ENCODE data around the gene PNLIPRP2.

Gene PNLIPRP2

DNA sequence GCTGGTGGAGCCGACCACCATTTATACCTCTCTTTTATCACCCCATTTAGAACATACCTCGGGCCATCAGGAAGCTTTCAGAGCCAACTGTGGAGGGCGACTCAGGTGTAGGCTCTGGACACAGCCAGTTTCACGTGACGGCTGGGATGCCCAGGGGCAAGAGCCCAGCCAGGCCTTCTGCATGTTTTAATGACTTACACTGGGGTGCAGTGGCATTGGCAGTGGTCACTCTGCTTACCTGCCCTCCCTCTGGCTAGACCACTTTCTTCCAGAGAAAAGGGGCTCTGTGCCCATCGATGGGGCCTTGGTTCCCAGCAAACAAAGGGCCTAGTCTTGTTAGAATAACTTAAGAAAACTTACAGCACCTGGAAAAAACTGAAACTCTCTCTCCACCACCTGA lies 50.0 kb downstream of the PNLIPRP2 start:
- CTCF ChIA-PET: interaction anchor here (0.8 to 3.5 kb wide), 3 partner anchors 11 to 497 kb away, joined by 5 to 18 read pairs (median 5); no protein-coding TSS in a partner anchor

DNA sequence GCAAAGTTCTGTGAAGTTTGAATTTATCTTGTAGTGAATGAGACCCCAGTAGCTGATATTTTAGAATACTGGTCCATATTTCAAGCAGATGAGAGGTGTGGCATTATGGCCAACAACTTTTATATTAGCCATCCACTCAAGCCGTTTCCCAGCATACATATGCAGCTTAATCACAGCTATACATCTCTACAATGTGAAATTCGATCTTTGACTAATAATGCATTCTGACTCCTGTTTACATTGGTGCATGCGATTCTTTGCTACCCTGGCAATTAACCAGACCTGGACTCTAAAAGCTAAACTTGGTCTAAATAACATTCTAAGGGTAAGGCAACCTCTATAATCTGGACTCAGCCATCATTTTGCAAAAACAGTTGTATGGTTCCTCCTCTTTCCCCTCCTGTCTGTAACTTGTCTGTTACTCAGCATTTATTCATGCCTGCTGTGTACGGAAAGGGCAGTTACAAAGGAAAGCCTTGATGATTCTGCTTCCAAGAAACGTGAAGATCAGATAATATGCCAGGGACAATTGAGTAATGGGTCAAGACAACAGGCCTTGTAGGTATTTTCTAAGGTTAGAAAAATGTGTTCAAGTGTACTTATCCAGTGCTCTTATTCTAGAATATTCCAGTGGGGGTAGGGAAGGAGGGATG lies 50.6 kb downstream of the PNLIPRP2 start:
- no peaks in the 10 kb centered on the region for H3K9me3 ChIP-seq (ENCODE audit: control insufficient read depth, insufficient read depth, low read depth, low read length)
- no peak overlapping the region for H3K4me3 ChIP-seq (ENCODE audit: low read depth, low read length)
- no peak overlapping the region for H3K27ac ChIP-seq (ENCODE audit: extremely low read depth, low read depth, low read length)
- ChIA-PET POLR2A (no interaction called here), CTCF (interaction anchor here (0.8 to 3.5 kb wide), 4 partner anchors 11 to 504 kb away, joined by 3 to 18 read pairs (median 6); no protein-coding TSS in a partner anchor)
- peaks cover 0 to 40% of the 10 kb centered on the region in 2 experiments; a peak in 1 of 3 replicates for H3K36me3 ChIP-seq (ENCODE audit: control insufficient read depth in 2 of 2, insufficient read depth in 1 of 2, low read length in 2 of 2)
- peaks cover 3% of the 10 kb centered on the region; the same call in 1 of the 2 replicates for H3K4me1 ChIP-seq (ENCODE audit: control insufficient read depth, insufficient read depth, low read length)
- 0 out of 2 replicates have a peak, but pooled peaks have one; percentile 56 for TF ChIP-seq ZNF2 (tag by site-specific recombination; IDR thresholded peaks at IDR 0.05)
- no peak for TF ChIP-seq ZNF791 (tag by site-specific recombination; IDR thresholded peaks at IDR 0.05)
- TF ChIP-seq MYNN (tag by site-specific recombination; IDR thresholded peaks at IDR 0.05; ENCODE audit: borderline replicate concordance): no peak
- TF ChIP-seq ZNF843 (tag by site-specific recombination; IDR thresholded peaks at IDR 0.05): no peak
- no peak for TF ChIP-seq ZNF391 (tag by site-specific recombination; IDR thresholded peaks at IDR 0.05; ENCODE audit: borderline replicate concordance, low read depth)
- TF ChIP-seq, protein P1, sequence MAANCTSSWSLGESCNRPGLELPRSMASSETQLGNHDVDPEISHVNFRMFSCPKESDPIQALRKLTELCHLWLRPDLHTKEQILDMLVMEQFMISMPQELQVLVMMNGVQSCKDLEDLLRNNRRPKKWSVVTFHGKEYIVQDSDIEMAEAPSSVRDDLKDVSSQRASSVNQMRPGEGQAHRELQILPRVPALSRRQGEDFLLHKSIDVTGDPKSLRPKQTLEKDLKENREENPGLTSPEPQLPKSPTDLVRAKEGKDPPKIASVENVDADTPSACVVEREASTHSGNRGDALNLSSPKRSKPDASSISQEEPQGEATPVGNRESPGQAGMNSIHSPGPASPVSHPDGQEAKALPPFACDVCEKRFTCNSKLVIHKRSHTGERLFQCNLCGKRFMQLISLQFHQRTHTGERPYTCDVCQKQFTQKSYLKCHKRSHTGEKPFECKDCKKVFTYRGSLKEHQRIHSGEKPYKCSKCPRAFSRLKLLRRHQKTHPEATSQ (tag by site-specific recombination; IDR thresholded peaks at IDR 0.05): no peak
- TF ChIP-seq, protein P2, sequence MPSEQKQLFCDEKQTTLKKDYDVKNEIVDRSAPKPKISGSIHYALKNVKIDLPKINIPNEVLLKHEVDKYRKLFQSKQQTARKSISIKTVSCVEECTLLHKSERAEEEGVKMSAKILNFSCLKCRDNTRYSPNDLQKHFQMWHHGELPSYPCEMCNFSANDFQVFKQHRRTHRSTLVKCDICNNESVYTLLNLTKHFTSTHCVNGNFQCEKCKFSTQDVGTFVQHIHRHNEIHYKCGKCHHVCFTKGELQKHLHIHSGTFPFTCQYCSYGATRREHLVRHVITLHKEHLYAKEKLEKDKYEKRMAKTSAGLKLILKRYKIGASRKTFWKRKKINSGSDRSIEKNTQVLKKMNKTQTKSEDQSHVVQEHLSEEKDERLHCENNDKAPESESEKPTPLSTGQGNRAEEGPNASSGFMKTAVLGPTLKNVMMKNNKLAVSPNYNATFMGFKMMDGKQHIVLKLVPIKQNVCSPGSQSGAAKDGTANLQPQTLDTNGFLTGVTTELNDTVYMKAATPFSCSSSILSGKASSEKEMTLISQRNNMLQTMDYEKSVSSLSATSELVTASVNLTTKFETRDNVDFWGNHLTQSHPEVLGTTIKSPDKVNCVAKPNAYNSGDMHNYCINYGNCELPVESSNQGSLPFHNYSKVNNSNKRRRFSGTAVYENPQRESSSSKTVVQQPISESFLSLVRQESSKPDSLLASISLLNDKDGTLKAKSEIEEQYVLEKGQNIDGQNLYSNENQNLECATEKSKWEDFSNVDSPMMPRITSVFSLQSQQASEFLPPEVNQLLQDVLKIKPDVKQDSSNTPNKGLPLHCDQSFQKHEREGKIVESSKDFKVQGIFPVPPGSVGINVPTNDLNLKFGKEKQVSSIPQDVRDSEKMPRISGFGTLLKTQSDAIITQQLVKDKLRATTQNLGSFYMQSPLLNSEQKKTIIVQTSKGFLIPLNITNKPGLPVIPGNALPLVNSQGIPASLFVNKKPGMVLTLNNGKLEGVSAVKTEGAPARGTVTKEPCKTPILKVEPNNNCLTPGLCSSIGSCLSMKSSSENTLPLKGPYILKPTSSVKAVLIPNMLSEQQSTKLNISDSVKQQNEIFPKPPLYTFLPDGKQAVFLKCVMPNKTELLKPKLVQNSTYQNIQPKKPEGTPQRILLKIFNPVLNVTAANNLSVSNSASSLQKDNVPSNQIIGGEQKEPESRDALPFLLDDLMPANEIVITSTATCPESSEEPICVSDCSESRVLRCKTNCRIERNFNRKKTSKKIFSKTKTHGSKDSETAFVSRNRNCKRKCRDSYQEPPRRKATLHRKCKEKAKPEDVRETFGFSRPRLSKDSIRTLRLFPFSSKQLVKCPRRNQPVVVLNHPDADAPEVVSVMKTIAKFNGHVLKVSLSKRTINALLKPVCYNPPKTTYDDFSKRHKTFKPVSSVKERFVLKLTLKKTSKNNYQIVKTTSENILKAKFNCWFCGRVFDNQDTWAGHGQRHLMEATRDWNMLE (tag by site-specific recombination; conservative IDR thresholded peaks at IDR 0.05; ENCODE audit: low read depth): no peak
- no peak for TF ChIP-seq ZNF514 (tag by site-specific recombination; IDR thresholded peaks at IDR 0.05)
- TF ChIP-seq FEZF1 (tag by site-specific recombination; IDR thresholded peaks at IDR 0.05): no peak
- TF ChIP-seq ZNF530 (tag by site-specific recombination; IDR thresholded peaks at IDR 0.05; ENCODE audit: low read depth): no peak
- TF ChIP-seq, protein P3, sequence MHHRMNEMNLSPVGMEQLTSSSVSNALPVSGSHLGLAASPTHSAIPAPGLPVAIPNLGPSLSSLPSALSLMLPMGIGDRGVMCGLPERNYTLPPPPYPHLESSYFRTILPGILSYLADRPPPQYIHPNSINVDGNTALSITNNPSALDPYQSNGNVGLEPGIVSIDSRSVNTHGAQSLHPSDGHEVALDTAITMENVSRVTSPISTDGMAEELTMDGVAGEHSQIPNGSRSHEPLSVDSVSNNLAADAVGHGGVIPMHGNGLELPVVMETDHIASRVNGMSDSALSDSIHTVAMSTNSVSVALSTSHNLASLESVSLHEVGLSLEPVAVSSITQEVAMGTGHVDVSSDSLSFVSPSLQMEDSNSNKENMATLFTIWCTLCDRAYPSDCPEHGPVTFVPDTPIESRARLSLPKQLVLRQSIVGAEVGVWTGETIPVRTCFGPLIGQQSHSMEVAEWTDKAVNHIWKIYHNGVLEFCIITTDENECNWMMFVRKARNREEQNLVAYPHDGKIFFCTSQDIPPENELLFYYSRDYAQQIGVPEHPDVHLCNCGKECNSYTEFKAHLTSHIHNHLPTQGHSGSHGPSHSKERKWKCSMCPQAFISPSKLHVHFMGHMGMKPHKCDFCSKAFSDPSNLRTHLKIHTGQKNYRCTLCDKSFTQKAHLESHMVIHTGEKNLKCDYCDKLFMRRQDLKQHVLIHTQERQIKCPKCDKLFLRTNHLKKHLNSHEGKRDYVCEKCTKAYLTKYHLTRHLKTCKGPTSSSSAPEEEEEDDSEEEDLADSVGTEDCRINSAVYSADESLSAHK (tag by site-specific recombination; IDR thresholded peaks at IDR 0.05): no peak
- TF ChIP-seq ZNF335 (tag by site-specific recombination; conservative IDR thresholded peaks at IDR 0.05): no peak
- TF ChIP-seq ZNF341 (tag by site-specific recombination; IDR thresholded peaks at IDR 0.05; ENCODE audit: low read depth): no peak
- TF ChIP-seq ZNF404 (tag by site-specific recombination; IDR thresholded peaks at IDR 0.05): no peak
- 0 out of 2 replicates have a peak, but pooled peaks have one; percentile 20 for TF ChIP-seq OSR2 (tag by site-specific recombination; IDR thresholded peaks at IDR 0.05)
- TF ChIP-seq, protein P4, sequence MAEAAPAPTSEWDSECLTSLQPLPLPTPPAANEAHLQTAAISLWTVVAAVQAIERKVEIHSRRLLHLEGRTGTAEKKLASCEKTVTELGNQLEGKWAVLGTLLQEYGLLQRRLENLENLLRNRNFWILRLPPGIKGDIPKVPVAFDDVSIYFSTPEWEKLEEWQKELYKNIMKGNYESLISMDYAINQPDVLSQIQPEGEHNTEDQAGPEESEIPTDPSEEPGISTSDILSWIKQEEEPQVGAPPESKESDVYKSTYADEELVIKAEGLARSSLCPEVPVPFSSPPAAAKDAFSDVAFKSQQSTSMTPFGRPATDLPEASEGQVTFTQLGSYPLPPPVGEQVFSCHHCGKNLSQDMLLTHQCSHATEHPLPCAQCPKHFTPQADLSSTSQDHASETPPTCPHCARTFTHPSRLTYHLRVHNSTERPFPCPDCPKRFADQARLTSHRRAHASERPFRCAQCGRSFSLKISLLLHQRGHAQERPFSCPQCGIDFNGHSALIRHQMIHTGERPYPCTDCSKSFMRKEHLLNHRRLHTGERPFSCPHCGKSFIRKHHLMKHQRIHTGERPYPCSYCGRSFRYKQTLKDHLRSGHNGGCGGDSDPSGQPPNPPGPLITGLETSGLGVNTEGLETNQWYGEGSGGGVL (tag by site-specific recombination; IDR thresholded peaks at IDR 0.05): no peak
- TF ChIP-seq, protein P5, sequence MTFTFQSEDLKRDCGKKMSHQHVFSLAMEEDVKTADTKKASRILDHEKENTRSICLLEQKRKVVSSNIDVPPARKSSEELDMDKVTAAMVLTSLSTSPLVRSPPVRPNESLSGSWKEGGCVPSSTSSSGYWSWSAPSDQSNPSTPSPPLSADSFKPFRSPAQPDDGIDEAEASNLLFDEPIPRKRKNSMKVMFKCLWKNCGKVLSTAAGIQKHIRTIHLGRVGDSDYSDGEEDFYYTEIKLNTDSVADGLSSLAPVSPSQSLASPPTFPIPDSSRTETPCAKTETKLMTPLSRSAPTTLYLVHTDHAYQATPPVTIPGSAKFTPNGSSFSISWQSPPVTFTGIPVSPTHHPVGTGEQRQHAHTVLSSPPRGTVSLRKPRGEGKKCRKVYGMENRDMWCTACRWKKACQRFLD (tag by site-specific recombination; IDR thresholded peaks at IDR 0.05): no peak
- TF ChIP-seq SETDB1 (IDR thresholded peaks at IDR 0.05; ENCODE audit: insufficient read length, low read length): no peak

More for the DNA sequence above, 50.0 kb downstream of the PNLIPRP2 start:
- POLR2A ChIA-PET: no interaction called here
- TF ChIP-seq ZNF501 (tag by site-specific recombination; IDR thresholded peaks at IDR 0.05): no peak
- TF ChIP-seq ZNF600 (tag by site-specific recombination; IDR thresholded peaks at IDR 0.05): no peak
- peak; percentile 75 for TF ChIP-seq ZNF133 (tag by site-specific recombination; IDR thresholded peaks at IDR 0.05)
- TF ChIP-seq ZBTB7A (tag by site-specific recombination; IDR thresholded peaks at IDR 0.05; ENCODE audit: low read depth): no peak
- H3K4me1 ChIP-seq (ENCODE audit: control insufficient read depth, insufficient read depth, low read length): peaks cover 3% of the 10 kb centered on the region; the same call in 1 of the 2 replicates
- H3K9me3 ChIP-seq (ENCODE audit: control insufficient read depth, insufficient read depth, low read depth, low read length): no peaks in the 10 kb centered on the region
- no peak overlapping the region for H3K27ac ChIP-seq (ENCODE audit: extremely low read depth, low read depth, low read length)
- H3K4me3 ChIP-seq (ENCODE audit: low read depth, low read length): no peak overlapping the region
- H3K36me3 ChIP-seq (ENCODE audit: control insufficient read depth in 2 of 2, insufficient read depth in 1 of 2, low read length in 2 of 2): peaks cover 0 to 38% of the 10 kb centered on the region in 2 experiments; a peak in 1 of 3 replicates

All from HEK293 (cell line).